H7 (cell line): ENCODE data around the gene PIPOX. TPM values are rescaled to one million over a fixed set of nuclear protein-coding genes. Genes with fewer than 3 reads are reported as not detected.

Experiments used
- DNase-seq: peaks from one replicate; pipeline ENCODE4 v3.0.0; 2012
- H3K27me3 ChIP-seq: 2 replicates; pipeline ENCODE4 v1.6.0; 2011; ENCODE audit warnings: mild to moderate bottlenecking, low read length; ENCODE audit not compliant: control insufficient read depth, insufficient read depth
- H3K36me3 ChIP-seq: replicated peaks from 2 replicates; pipeline ENCODE4 v1.5.1; 2011; ENCODE audit warnings: low read length; ENCODE audit not compliant: control insufficient read depth, insufficient read depth
- H3K4me3 ChIP-seq: 2 replicates; pipeline ENCODE4 v1.5.1; 2011; ENCODE audit warnings: low read depth, mild to moderate bottlenecking, control low read depth, low read length, moderate library complexity; ENCODE audit not compliant: insufficient read depth
- total RNA-seq: library from RNA; depleted of rRNA; stranded (reverse); fragments of >200 nt; shearing (Covaris generic); gene quantifications from 2 replicates; pipeline ENCODE4 v1.2.3, GENCODE V29; 2014

The PIPOX gene
- total RNA-seq, 1 experiment from 2014 or later: 26.4 TPM

GRCh38 chr17:29050176-29050575 lies 7.2 kb downstream of the PIPOX start:
- Histone ChIP-seq H3K4me3 (no peak overlapping the region), H3K36me3 (no peaks in the 10 kb centered on the region; the same call in none of the 2 replicates), H3K27me3 (no peaks in the 10 kb centered on the region)
- DNase-seq: no peak

GRCh38 chr17:29051194-29051593 lies 8.3 kb downstream of the PIPOX start:
- Histone ChIP-seq H3K27me3 (no peaks in the 10 kb centered on the region), H3K36me3 (no peaks in the 10 kb centered on the region; the same call in none of the 2 replicates), H3K4me3 (no peak overlapping the region)
- DNase-seq: no peak

- DNase-seq: no peak
- Histone ChIP-seq H3K4me3 (no peak overlapping the region), H3K36me3 (no peaks in the 10 kb centered on the region; the same call in none of the 2 replicates), H3K27me3 (no peaks in the 10 kb centered on the region)
Measured at GRCh38 chr17:29051731-29052130, 8.8 kb downstream of the PIPOX start.

GRCh38 chr17:29054835-29055234 lies 11.9 kb downstream of the PIPOX start:
- Histone ChIP-seq H3K27me3 (no peaks in the 10 kb centered on the region), H3K36me3 (no peaks in the 10 kb centered on the region; the same call in 1 of the 2 replicates), H3K4me3 (no peak overlapping the region)
- no peak for DNase-seq

GRCh38 chr17:29057361-29057760 lies 14.4 kb downstream of the PIPOX start:
- H3K27me3 ChIP-seq: no peaks in the 10 kb centered on the region
- no peak for DNase-seq
- no peaks in the 10 kb centered on the region; the same call in 1 of the 2 replicates for H3K36me3 ChIP-seq
- H3K4me3 ChIP-seq: no peak overlapping the region

- DNase-seq: no peak
- H3K4me3 ChIP-seq: no peak overlapping the region
- no peaks in the 10 kb centered on the region for H3K27me3 ChIP-seq
Measured at GRCh38 chr17:29058391-29058790, 15.4 kb downstream of the PIPOX start.

GRCh38 chr17:29059281-29059680 lies 16.3 kb downstream of the PIPOX start:
- H3K36me3 ChIP-seq: no peaks in the 10 kb centered on the region
- no peak overlapping the region for H3K4me3 ChIP-seq
- no peaks in the 10 kb centered on the region for H3K27me3 ChIP-seq
- no peak for DNase-seq

More at GRCh38 chr17:29058391-29058790, 15.4 kb downstream of the PIPOX start:
- no peaks in the 10 kb centered on the region for H3K36me3 ChIP-seq

GRCh38 chr17:29060475-29060874 lies 17.5 kb downstream of the PIPOX start:
- Histone ChIP-seq H3K36me3 (no peaks in the 10 kb centered on the region), H3K27me3 (no peaks in the 10 kb centered on the region), H3K4me3 (no peak overlapping the region)
- no peak for DNase-seq

GRCh38 chr17:29061036-29061435 lies 18.1 kb downstream of the PIPOX start:
- H3K36me3 ChIP-seq: no peaks in the 10 kb centered on the region
- no peak overlapping the region for H3K4me3 ChIP-seq
- no peaks in the 10 kb centered on the region for H3K27me3 ChIP-seq
- DNase-seq: no peak

- no peaks in the 10 kb centered on the region for H3K27me3 ChIP-seq
- DNase-seq: no peak
- no peaks in the 10 kb centered on the region for H3K36me3 ChIP-seq
- H3K4me3 ChIP-seq: no peak overlapping the region
Measured at GRCh38 chr17:29062215-29062614, 19.3 kb downstream of the PIPOX start.

- no peaks in the 10 kb centered on the region for H3K27me3 ChIP-seq
- no peak for DNase-seq
- H3K4me3 ChIP-seq: no peak overlapping the region
- H3K36me3 ChIP-seq: no peaks in the 10 kb centered on the region
Measured at GRCh38 chr17:29063992-29064391, 21.1 kb downstream of the PIPOX start.

- no peak overlapping the region for H3K4me3 ChIP-seq
- no peaks in the 10 kb centered on the region for H3K36me3 ChIP-seq
Measured at GRCh38 chr17:29066047-29066446, 23.1 kb downstream of the PIPOX start.

GRCh38 chr17:29066606-29067005 lies 23.7 kb downstream of the PIPOX start:
- no peaks in the 10 kb centered on the region for H3K27me3 ChIP-seq
- no peak overlapping the region for H3K4me3 ChIP-seq
- no peak for DNase-seq
- H3K36me3 ChIP-seq: no peaks in the 10 kb centered on the region

More at GRCh38 chr17:29066047-29066446, 23.1 kb downstream of the PIPOX start:
- DNase-seq: no peak
- no peaks in the 10 kb centered on the region for H3K27me3 ChIP-seq

GRCh38 chr17:29068818-29069217 lies 25.9 kb downstream of the PIPOX start:
- no peaks in the 10 kb centered on the region for H3K27me3 ChIP-seq
- no peak overlapping the region for H3K4me3 ChIP-seq
- H3K36me3 ChIP-seq: no peaks in the 10 kb centered on the region
- DNase-seq: no peak

GRCh38 chr17:29069526-29070041 lies 26.6 kb downstream of the PIPOX start:
- Histone ChIP-seq H3K4me3 (no peak overlapping the region), H3K27me3 (no peaks in the 10 kb centered on the region), H3K36me3 (no peaks in the 10 kb centered on the region)
- peak; percentile 80 for DNase-seq

- DNase-seq: no peak
- no peaks in the 10 kb centered on the region for H3K27me3 ChIP-seq
- H3K4me3 ChIP-seq: no peak overlapping the region
- H3K36me3 ChIP-seq: no peaks in the 10 kb centered on the region
Measured at GRCh38 chr17:29070308-29070707, 27.4 kb downstream of the PIPOX start.
